Hypothalamus (tissue), 51 donors: ENCODE data around the gene YWHAH.

Experiments
- DNase-seq, 51 donors: peaks; one replicate each; lab custom pipeline; 2025; lab: John Stamatoyannopoulos, UW

Gene YWHAH

DNA sequence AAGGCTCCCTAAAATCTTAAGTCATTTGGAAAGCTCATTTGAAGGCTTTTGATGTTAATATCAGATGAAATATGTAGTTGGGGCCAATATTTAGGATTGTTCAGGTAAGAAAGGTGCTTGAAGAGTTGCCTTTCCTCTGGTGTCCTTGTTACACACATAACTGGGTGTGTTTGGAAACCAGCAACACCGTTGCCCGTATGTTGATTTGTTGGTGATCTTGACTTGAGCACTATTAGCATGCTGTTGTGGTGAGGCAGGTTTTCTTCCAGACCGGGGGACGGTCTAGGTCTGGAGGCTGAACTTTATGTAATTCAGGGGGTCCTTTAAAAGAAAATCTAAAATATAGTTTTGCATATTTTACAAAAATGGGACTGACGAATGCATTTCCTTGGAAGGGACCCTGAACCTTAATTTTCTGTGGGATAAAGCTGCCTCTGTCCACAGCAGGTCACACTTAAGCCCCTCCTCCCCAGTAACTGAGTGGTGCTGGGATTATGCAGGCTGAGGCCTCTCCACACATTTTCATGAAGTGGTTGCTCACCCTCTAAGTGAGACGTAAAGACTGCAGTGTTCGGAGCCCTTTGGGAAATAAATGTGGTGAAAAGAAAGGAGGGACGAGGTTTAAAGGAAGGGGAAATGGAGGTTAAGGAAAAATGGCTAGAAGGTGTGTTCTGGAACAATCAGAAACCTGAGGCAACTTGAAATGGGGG, 1.8 kb downstream of the YWHAH start:
- peak in 2 of 51 donors; percentile 19 to 61 for DNase-seq

DNA sequence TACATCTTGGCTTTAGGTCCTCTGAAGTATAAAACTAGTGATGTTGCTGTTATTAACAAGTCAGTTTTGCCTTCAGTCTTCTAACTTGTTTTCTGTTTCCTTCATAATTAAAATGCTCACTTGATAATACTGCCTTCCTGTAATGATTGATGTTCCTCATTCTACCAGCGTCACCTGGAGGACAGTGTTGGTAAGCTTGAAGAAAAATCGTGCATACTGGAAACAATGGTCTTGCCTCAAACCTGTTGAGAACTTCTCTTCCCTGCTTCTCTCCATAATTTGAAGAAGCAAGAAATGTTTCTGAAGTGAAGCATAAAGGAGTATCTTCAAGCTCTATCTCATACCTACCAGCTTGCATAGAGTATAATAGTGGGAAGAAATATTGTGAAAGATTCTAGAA, 3.0 kb downstream of the YWHAH start:
- DNase-seq: peak in 1 of 51 donors; percentile 22

DNA sequence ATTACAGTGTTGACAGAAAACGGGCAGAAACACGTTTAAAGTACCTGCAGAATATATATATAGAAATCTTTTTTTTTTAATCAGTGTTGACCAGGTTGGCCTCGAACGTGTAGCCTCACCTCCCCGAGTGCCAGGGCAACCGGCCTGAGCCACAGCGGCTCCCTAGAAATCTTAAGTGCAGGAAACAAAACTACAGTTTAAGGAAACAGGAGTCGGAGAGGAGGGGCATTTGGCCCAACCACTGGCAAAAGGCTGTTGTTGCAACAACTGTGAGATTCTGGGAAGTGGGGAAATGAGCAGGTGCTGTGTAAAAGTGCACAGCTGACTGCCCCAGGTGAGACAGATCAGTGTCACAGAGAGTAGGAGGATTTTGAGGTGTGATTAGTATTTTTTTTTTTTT, 3.7 kb downstream of the YWHAH start:
- DNase-seq: no peak

DNA sequence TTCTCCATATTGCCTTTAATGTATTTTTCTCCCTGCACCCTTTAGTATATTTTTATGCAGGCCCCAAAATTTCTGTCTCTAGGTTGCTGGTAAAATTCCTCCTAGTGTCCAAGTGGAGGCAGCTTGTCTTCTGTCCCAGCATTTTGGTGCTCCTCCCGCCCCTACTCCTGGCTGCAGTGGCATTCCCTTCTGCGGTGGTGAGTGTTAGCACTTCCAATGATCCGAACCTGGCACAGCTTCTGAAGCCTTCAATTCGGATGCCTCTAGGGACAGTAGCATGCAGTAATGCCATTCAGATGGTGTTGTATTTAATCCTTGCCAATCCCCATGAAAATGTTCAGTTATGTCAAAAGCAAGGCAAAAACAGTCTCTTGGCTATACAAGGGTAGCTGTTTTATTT, 5.9 kb downstream of the YWHAH start:
- DNase-seq: peak in 3 of 51 donors; percentile 5 to 15 (median 12)

DNA sequence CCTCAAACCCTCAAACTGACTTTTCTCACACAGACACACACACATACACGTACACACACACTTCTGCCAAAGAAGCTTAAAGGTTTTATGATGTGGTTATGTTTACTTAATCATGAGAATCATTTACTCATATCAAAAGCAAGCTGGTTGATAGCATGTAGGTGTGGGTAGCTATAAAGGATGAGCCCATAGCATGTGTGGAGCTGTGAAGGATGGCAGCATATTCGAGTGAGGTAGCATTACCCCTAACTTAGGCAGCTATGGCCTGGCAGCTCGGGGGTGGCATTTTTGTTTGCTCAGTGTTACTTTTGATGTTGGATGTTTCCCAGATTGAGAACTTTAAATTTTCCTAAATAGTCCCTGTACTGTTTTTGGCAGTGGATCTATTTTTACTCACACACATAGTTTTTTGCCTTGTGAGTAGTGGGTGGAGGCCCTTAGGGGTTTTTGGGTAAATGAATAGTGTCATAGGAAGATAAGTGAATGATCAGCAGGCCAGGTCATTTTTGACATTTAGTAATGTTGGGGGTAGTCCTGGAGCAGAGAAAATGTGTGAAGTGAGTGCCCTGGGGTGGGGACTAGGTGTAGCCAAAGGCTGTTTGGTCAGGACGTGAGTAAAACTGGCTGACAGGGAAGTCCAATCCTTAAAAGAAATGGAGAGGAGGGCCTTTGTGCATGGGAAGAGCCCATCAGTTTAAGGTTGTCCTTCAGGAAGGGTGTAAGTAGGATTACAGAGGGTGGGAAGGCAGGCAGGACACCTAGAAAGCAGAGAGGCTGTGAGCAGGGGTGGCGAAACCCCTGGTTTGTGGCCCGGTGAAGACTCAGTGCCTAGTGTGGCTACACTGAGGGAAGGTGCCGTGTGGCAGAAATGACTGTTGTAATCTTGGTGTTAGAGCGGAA, 7.1 kb downstream of the YWHAH start:
- no peak for DNase-seq

DNA sequence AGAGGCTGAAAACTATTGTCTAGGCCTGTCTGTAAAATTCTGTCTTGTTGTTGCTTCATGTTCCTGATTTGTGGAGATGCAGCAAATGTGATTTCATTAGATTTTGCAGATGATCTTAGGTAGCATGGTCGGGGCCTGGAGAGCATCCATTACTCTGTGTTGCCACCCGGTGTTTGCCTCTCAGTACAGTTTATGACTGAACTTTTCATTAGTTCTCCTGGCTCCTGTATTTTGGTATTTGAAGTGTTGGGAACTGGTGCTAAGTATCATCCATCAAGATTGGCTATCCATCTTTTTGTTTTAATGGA, 7.7 kb downstream of the YWHAH start:
- no peak for DNase-seq

DNA sequence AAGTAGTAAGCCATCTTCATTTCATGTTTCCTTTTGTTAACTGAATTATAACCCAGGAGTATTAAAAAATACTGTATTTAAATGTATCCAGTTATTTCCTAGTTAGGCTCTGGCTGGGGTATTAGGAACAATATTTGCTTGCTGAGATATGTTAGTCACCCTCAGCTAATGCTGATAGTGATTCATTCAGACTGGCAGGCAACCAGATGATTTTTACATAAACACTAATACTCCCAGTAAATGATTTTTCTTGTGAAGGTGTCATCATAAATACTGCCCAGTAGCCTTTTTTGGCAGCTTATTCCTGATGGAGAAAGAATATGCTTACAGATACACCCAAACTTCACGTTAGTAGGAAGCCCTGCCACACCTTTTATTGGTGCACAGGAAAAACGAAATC, 8.1 kb downstream of the YWHAH start:
- no peak for DNase-seq

DNA sequence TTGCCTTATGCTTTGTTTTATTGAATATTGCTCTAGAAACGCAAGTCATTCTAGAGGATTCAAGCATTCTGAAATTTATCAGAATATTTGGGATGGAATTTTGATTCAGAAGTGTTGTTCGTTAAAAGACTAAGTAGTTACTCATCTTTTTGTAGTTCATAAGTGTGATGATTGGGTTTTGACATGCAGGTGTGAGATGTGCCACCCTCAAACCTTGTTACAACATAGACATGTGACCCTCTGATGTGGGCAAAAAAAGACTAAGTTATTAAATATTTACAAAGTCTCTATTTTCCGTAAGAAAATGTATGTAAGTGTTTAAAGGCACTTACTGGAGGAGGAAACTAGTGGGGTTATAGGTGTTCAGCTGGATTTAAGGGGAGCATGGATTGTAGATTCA, 8.9 kb downstream of the YWHAH start:
- DNase-seq: no peak

DNA sequence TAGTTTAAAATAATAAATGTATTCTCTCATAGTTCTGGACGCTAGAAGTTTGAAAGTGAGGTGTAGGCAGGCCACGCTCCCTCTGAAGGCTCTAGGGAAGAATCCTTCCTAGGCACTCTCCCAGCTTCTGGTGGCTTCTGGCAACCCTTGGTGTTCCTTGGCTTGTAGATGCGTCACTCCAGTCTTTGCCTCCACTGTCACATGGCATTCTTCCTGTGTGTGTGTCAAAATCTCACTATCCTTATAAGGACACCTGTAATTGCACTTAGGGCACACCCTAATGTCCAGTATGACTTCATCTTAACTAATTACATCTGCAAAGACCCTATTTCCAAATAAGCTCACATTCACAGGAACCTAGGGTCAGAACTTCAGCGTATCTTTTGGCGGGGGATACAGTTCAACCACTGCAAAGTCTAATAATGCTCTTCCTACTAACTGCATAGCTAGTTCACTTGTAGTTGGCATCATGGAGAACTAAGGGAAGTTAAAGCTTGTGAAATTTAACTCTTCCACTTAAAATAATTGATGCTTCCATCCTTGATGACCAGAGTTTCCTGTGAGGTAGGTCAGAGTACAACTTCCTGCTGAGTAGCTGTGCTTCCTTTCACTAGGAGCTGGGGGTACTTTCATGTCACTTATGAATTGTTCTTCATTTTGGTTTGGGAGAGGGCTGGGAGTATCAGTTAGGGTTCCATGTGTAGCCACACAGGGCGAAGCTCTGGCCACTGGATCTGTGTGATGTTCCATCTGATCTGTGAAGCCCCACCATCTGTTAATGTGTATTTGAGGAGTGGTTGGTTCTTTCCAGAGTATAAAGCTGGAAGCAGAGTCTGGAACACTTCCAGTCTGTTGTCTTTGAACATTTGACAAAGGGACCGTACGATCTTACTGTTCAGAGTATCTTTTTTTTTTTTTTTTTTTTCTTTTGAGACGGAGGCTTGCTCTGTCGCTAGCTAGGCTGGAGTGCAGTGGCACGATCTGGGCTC, 10.5 kb downstream of the YWHAH start:
- DNase-seq: peak in 3 of 51 donors; percentile 13 to 25 (median 14)

DNA sequence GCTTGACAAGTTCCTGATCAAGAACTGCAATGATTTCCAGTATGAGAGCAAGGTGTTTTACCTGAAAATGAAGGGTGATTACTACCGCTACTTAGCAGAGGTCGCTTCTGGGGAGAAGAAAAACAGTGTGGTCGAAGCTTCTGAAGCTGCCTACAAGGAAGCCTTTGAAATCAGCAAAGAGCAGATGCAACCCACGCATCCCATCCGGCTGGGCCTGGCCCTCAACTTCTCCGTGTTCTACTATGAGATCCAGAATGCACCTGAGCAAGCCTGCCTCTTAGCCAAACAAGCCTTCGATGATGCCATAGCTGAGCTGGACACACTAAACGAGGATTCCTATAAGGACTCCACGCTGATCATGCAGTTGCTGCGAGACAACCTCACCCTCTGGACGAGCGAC, 12.0 kb downstream of the YWHAH start:
- DNase-seq: no peak

DNA sequence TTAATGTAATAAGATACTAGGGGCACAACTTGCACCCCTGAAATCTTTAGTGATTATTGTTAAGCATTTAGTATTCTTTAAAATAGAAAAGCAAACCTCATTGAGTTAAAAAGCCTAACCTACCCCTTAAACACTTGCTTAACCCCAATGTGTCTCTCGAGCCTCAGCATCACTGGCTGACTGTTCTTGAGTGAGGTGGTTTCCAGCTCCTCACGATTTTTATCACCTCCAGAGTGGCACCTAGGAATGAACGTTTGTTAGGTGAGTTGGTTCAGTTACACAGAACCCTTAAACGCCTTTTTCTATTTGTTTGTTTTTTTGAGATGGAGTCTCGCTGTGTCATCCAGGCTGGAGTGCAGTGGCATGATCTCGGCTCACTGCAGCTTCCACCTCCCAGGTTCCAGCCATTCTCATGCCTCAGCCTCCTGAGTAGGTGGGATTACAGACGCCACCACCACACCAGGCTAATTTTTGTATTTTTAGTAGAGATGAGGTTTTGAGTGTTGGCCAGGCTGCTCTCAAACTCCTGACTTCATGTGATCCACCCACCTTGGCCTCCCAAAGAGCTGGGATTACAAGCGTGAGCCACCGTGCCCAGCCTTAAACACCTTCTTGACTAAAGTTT, 13.7 kb downstream of the YWHAH start:
- no peak for DNase-seq

DNA sequence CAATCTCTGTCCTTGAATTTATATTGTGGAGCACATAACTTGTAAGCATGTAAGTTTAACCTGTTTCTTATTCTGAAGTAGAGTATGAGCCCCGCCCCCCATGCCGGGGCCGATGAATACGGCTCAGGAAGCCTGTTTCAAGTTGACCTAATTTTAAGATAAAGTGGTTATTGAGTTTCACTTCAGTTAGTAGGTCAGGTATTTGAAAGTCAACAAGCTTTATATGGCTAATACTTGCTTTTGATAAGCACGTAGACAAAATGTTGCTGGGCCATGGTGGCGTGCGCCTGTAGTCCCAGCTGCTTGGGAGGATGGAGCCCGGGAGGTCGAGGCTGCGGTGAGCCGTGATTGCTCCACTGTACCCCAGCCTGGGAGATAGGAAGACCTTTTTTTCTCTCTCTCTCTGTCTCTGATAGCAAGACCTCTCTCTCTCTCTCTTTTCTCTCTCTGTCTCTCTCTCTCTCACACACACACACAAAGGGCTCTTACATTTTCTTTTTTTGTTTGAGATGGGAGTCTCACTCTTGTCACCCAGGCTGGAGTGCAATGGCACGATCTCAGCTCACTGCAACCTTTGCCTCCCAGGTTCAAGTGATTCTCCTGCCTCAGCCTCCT, 14.4 kb downstream of the YWHAH start:
- DNase-seq: no peak

DNA sequence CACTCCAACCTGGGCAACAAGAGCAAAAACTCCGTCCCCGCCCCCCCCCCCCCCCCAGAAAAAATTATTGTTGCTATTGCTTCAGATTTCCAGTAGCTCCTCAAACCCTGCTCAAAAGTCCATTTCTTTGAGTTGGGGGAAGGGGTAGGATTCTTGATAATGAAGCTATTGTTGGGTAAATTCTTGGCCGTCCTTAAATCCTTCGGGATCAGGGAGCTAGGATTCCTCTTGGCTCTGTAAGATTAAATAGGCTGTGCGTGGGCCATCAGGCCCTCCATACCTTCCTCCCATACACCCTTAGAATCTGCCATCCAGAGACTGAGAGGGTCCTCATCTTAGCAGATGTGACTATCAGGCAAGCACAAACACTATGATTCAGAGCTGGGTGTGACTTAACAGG, 16.4 kb downstream of the YWHAH start:
- no peak for DNase-seq

DNA sequence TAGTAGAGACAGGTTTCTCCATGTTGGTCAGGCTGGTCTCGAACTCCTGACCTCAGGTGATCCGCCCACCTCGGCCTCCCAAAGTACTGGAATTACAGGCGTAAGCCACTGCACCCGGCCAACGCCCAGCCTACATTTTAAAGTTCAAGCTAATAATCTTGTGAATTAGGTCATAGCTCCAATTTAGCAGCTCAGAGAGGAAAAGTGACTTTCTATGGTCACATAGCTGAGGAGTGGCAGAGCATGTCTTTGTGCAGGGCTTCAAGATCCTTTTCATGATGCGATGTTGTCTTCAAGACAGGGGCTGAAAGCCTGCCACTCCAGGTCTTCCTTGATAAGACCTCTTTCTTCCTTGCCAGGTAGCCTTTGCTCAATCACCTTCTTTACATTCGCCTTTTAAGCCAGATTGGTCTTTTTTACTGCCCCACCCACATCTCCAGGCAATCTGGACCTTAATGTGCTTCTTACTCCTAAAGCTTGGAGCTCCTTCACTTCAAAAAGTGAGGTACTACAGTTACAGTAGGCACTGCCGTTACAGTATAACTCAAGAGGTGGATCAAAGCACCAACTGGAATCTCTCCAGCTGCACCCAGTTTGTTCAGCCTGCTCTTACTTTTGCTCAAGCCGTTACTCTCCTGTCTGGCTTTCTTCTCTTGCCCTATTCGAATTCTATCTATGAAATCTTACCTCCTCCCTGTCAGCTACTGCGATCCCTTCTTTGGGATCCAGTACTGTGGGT, 18.2 kb downstream of the YWHAH start:
- DNase-seq: no peak

DNA sequence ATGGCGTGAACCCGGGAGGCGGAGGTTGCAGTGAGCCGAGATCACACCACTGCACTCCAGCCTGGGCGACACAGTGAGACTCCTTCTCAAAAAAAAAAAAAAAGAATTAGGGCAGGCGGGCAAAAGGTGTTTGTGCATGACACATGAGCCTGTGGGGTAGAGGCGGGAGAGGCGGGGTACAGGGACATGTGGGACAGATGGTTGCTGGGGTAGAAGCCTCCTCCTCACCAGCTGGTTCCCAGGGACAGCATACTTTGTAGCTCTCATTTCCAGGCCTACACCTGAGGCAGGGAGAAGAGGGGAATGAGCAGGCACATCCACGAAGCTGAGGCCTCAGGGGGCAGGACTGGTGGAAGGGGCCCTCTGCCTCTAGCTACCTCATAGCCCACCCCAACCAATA, 23.7 kb downstream of the YWHAH start:
- no peak for DNase-seq

DNA sequence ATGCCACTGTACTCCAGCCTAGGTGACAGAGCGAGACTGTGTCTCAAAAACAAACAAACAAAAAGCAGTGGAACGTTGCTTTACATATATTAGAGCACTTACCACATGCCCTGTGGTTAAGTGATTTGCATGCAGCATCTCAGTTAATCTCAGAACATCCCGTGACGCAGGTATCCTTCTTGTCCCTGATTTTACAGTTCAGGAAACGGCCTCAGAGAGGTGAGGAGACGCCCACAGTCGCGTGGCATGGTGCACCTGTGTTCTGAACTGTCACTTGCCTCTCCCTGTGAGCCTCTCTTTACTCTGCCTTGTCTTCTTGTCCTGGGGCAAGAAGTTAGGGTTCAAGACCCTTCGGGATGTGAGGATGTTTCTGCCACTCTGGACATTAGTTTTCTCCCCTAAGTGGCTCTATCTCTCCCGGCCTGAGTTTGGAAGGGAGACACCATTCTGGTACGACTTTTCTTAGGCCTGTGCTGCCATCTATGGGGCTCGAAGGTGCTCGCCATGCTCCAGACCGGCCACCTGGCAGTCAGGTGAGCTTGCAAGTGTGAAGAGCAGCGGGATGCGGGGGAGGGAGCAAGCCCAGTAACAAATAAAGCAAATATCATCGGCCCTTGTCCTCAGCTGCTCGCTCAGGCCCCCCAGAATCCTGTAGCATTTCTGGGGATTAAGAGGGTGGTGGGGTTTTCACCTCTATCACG, 25.6 kb downstream of the YWHAH start:
- peak in 35 of 51 donors; percentile 10 to 75 (median 47) for DNase-seq

DNA sequence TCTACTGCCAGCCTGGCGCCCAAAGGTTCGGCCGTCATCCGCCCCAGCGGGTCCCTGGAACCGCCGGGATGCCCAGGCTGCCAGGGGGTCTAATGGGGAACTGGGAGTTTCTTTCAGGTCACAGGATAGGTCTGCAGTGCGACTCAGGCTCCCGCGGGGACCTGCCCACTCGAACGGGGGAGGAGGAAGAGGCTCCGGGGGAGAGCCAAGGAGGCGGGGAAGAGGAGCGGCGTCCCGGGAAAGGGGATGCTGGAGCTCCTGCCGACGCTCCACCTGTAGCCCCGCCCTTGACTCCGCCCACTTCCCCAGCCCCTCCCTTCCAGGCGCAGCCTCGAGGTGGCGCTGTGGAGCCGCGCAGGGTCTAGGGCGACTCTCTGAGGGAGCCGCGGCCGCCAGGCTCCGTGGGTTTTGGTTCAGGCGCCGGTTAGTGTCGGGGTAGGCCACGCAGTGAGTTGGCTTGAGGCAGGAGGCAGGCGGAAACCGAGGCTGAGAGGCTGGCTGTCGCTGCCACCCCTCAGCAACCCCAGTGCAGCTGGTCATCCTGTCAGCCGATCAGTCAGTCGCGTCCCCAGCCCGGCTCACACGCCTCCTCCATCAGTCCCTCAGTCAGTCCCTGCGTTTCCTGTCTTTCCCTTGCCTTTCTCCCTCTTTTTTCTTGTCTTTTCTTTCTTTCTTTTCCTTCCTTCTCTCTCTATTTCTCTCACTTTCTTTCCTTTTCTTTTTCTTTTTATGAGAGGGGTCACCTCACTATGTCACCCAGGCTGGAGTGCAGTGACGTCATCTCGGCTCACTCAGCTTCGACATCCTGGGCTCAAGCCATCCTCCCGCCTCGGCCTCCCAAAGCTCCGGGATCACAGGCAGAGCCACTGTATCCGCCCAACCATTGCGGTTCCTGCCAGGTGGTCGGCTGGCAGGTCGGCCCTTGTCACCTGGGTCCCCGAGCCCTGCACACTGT, 26.4 kb downstream of the YWHAH start:
- peak; percentile 15 to 88 (median 67) for DNase-seq

DNA sequence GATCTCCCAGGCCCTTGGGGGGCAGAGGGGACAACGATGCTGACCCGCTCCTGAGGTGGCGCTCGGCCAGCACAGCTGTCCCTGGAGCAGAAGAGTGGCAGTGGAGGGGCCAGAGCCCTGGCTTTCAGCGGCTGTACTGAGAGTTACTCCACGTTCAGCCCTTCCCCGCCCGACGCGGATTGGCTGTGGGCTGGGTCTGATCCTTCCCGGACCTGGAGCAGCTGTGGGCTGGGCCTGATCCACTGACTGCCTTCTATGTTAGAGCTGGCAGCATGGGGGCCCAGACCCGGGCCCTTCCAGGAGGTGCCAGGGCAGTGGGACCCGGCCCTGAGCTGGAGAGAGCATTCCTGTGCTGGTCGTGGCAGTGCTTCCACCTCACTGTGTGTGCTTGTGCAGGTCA, 27.8 kb downstream of the YWHAH start:
- DNase-seq: no peak
